ENCODE results near the gene TUBG2. TPM values are rescaled to one million over a fixed set of nuclear protein-coding genes. Genes with fewer than 3 reads are reported as not detected.
A peak's percentile ranks its signal among the peaks of the same experiment; 100 is the strongest.

Gene TUBG2
- total RNA-seq, 1 experiment from 2014 or later = 20.4 TPM

- Histone ChIP-seq H3K4me1 (ENCODE audit: insufficient read depth, low read length) (peaks cover 3% of the 10 kb centered on the region; the same call in 1 of the 2 replicates), H3K4ac (ENCODE audit: low read depth, low read length) (no peak overlapping the region), H3K9ac (ENCODE audit: extremely low read depth, insufficient read length, low read length) (no peak overlapping the region), H3K23ac (ENCODE audit: insufficient read length, low read depth, low read length) (no peak overlapping the region), H2AFZ (ENCODE audit: low read length) (no peak overlapping the region), H4K91ac (ENCODE audit: insufficient read length, low read depth, low read length) (no peak overlapping the region), H3K18ac (ENCODE audit: insufficient read length, low read depth, low read length) (no peak overlapping the region), H3K9me3 (ENCODE audit: control insufficient read depth, low read depth, low read length) (no peaks in the 10 kb centered on the region), H3K56ac (ENCODE audit: insufficient read length, low read depth, low read length) (no peak overlapping the region), H4K20me1 (ENCODE audit: control insufficient read depth, insufficient read depth, insufficient read length) (no peaks in the 10 kb centered on the region), H2BK20ac (ENCODE audit: low read depth, low read length, poor library complexity, severe bottlenecking) (no peak overlapping the region), H2BK15ac (ENCODE audit: low read depth, low read length) (no peak overlapping the region), H3K23me2 (ENCODE audit: insufficient read length, low read depth, low read length, poor library complexity, severe bottlenecking) (peaks cover 25% of the 10 kb centered on the region), H4K8ac (replicated peaks; ENCODE audit: insufficient read length, low read depth, low read length) (no peak overlapping the region), H3K14ac (ENCODE audit: insufficient read depth, low read length) (no peak overlapping the region), H2BK5ac (ENCODE audit: insufficient read length, low read length) (no peak overlapping the region), H2BK120ac (ENCODE audit: low read depth, low read length, poor library complexity, severe bottlenecking) (no peak overlapping the region), H3K4me2 (ENCODE audit: insufficient read depth, insufficient read length, low read length) (peak overlapping the region; percentile 80), H3K79me1 (ENCODE audit: insufficient read depth, low read depth, low read length, poor library complexity, severe bottlenecking) (no peaks in the 10 kb centered on the region), H3T11ph (ENCODE audit: low read length) (no peak overlapping the region), H4K5ac (ENCODE audit: insufficient read length, low read depth, low read length) (no peak overlapping the region), H3K27me3 (ENCODE audit: insufficient read depth, low read length) (no peaks in the 10 kb centered on the region), H2AK5ac (ENCODE audit: insufficient read length, low read length) (no peak overlapping the region), H2BK12ac (ENCODE audit: insufficient read length, low read depth, low read length) (no peak overlapping the region), H3K27ac (ENCODE audit: insufficient read length, low read depth, low read length) (no peak overlapping the region), H3K79me2 (ENCODE audit: insufficient read depth, low read length) (no peaks in the 10 kb centered on the region; the same call in 1 of the 2 replicates)
- no CpG with 5 or more reads among the region's 27 CpGs for WGBS (ENCODE audit: extremely low coverage, insufficient read length, low lambda C conversion rate)
- H3K4me1 Mint-ChIP-seq = peaks cover 26 to 41% of the 10 kb centered on the region in 2 experiments
- H3K4me3 Mint-ChIP-seq = peak overlapping the region; percentile 82 to 92
- peaks cover 6 to 14% (median 11%) of the 10 kb centered on the region in 3 experiments; a peak in 6 of 7 replicates for H3K36me3 Mint-ChIP-seq (ENCODE audit: insufficient read depth in 1 of 3, low read depth in 3 of 3)
- no peaks in the 10 kb centered on the region for H3K9me3 Mint-ChIP-seq
- TF ChIP-seq, protein P1, sequence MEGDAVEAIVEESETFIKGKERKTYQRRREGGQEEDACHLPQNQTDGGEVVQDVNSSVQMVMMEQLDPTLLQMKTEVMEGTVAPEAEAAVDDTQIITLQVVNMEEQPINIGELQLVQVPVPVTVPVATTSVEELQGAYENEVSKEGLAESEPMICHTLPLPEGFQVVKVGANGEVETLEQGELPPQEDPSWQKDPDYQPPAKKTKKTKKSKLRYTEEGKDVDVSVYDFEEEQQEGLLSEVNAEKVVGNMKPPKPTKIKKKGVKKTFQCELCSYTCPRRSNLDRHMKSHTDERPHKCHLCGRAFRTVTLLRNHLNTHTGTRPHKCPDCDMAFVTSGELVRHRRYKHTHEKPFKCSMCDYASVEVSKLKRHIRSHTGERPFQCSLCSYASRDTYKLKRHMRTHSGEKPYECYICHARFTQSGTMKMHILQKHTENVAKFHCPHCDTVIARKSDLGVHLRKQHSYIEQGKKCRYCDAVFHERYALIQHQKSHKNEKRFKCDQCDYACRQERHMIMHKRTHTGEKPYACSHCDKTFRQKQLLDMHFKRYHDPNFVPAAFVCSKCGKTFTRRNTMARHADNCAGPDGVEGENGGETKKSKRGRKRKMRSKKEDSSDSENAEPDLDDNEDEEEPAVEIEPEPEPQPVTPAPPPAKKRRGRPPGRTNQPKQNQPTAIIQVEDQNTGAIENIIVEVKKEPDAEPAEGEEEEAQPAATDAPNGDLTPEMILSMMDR (conservative IDR thresholded peaks at IDR 0.05) = no peak
- peaks cover 8% of the 10 kb centered on the region for H3K27me3 Mint-ChIP-seq (ENCODE audit: low read depth)
- peak; percentile 38 for DNase-seq
- no peak overlapping the region; a peak in 1 of 7 replicates for H3K27ac Mint-ChIP-seq
Measured at GRCh38 chr17:42675348-42675964, 16.4 kb downstream of the TUBG2 start.

Measured in H9 (cell line).